H1 (cell line): ENCODE data around the gene PITPNC1. TPM values are rescaled to one million over a fixed set of nuclear protein-coding genes. Genes with fewer than 3 reads are reported as not detected.

Experiments used
- CTCF ChIA-PET: fragments of 300-600 bp; sonication (Branson Sonifier 250); formaldehyde crosslinking; loops from one replicate; lab custom pipeline; 2021; ENCODE audit not compliant: partially characterized antibody; lab: Charles Lee
- POLR2A ChIA-PET: fragments of 300-600 bp; sonication (Branson Sonifier 250); formaldehyde crosslinking; loops from one replicate; lab custom pipeline; 2021; ENCODE audit warnings: inconsistent platforms; ENCODE audit not compliant: partially characterized antibody; lab: Charles Lee
- DNase-seq, 2 experiments: peaks; one replicate each; pipeline versions ENCODE4 v3.0.0 to v3.0.0-alpha.2; 2010 to 2022; ENCODE audit warnings: low spot score in 2 of 2, low read depth in 1 of 2, mixed read lengths in 1 of 2
- FAIRE-seq: peaks from 2 replicates; lab custom pipeline; 2011; peaks lifted over from hg19 to GRCh38; lab: Jason Lieb, UNC
- H2AFZ ChIP-seq: 2 replicates; pipeline ENCODE4 v1.8.1; 2012; ENCODE audit warnings: low read length, inconsistent platforms
- H2AK5ac ChIP-seq: 2 replicates; pipeline ENCODE4 v1.6.1; 2013; ENCODE audit warnings: low read depth, low read length
- H2BK120ac ChIP-seq: replicated peaks from 2 replicates; pipeline ENCODE3; 2013; ENCODE audit warnings: low read depth, low read length, inconsistent platforms
- H2BK12ac ChIP-seq: 2 replicates; pipeline ENCODE4 v1.6.1; 2013; ENCODE audit warnings: low read depth, low read length
- H2BK15ac ChIP-seq: 2 replicates; pipeline ENCODE4 v1.6.1; 2013; ENCODE audit warnings: low read length
- H2BK20ac ChIP-seq: 2 replicates; pipeline ENCODE4 v1.6.1; 2013; ENCODE audit warnings: low read length
- H2BK5ac ChIP-seq: 2 replicates; pipeline ENCODE4 v1.6.1; 2013; ENCODE audit warnings: low read depth, low read length
- H3K14ac ChIP-seq: 2 replicates; pipeline ENCODE4 v1.6.1; 2013; ENCODE audit warnings: inconsistent platforms; ENCODE audit not compliant: insufficient read length
- H3K18ac ChIP-seq: 2 replicates; pipeline ENCODE4 v1.6.1; 2013; ENCODE audit warnings: low read length; ENCODE audit errors: extremely low read depth
- H3K23ac ChIP-seq: 2 replicates; pipeline ENCODE4 v1.6.1; 2013; ENCODE audit warnings: inconsistent platforms; ENCODE audit not compliant: insufficient read length
- H3K23me2 ChIP-seq: 2 replicates; pipeline ENCODE4 v1.6.1; 2013; ENCODE audit warnings: low read depth, low read length
- H3K27ac ChIP-seq: 2 replicates; pipeline ENCODE4 v1.6.1; 2011; ENCODE audit warnings: low read depth, low read length, inconsistent platforms
- H3K27me3 ChIP-seq, 4 experiments: replicated peaks in 1 of 4; 1 replicate in 1 of 4; 2 replicates in 3 of 4; pipeline versions ENCODE4 v1.6.1 to v1.8.1; 2011 to 2013; ENCODE audit warnings: low read length in 3 of 4, mild to moderate bottlenecking in 3 of 4, inconsistent platforms in 2 of 4, mixed read lengths in 2 of 4, moderate library complexity in 1 of 4; ENCODE audit not compliant: control insufficient read depth in 3 of 4, insufficient read depth in 3 of 4; ENCODE audit errors: extremely low read depth in 1 of 4
- H3K36me3 ChIP-seq, 4 experiments: 2 replicates each; pipeline versions ENCODE4 v1.6.1 to v1.8.1; 2011 to 2013; ENCODE audit warnings: mild to moderate bottlenecking in 4 of 4, low read length in 3 of 4, moderate library complexity in 2 of 4, control low read depth in 1 of 4, inconsistent platforms in 1 of 4; ENCODE audit not compliant: insufficient read depth in 4 of 4, control insufficient read depth in 2 of 4
- H3K4ac ChIP-seq: replicated peaks from 2 replicates; pipeline ENCODE3; 2013; ENCODE audit warnings: low read length, low read depth, mixed read lengths, inconsistent platforms; ENCODE audit not compliant: insufficient read length
- H3K4me1 ChIP-seq, 4 experiments: replicated peaks in 1 of 4; 1 replicate in 1 of 4; 2 replicates in 3 of 4; pipeline versions ENCODE4 v1.6.1 to v1.8.1; 2011 to 2013; ENCODE audit warnings: low read length in 3 of 4, inconsistent platforms in 2 of 4, mixed read lengths in 1 of 4; ENCODE audit not compliant: insufficient read depth in 4 of 4, control insufficient read depth in 3 of 4
- H3K4me2 ChIP-seq, 2 experiments: 2 replicates each; pipeline versions ENCODE4 v1.6.1 to v1.8.1; 2011 to 2013; ENCODE audit warnings: low read depth in 2 of 2, low read length in 2 of 2, control low read depth in 1 of 2, inconsistent platforms in 1 of 2, mild to moderate bottlenecking in 1 of 2; ENCODE audit not compliant: insufficient read depth in 1 of 2
- H3K4me3 ChIP-seq, 4 experiments: fragments of 200-600, 300-600 bp in 1 of 4; sonication (generic), shearing (Covaris generic), sonication (Bioruptor Twin) in 1 of 4; 2 replicates each; pipeline versions ENCODE4 v1.5.1 to v1.8.1; 2011 to 2016; ENCODE audit warnings: low read length in 4 of 4, low read depth in 3 of 4, control low read depth in 2 of 4, inconsistent platforms in 2 of 4, mild to moderate bottlenecking in 2 of 4, mixed read lengths in 1 of 4, moderate library complexity in 1 of 4; ENCODE audit not compliant: insufficient read depth in 2 of 4; ENCODE audit errors: extremely low read depth in 1 of 4
- H3K56ac ChIP-seq: replicated peaks from 2 replicates; pipeline ENCODE3; 2013; ENCODE audit warnings: low read depth, mild to moderate bottlenecking, mixed read lengths, low read length, inconsistent platforms; ENCODE audit not compliant: insufficient read length
- H3K79me1 ChIP-seq: 2 replicates; pipeline ENCODE4 v1.6.1; 2013; ENCODE audit warnings: low read depth, low read length, control low read depth
- H3K79me2 ChIP-seq, 2 experiments: 2 replicates each; pipeline versions ENCODE4 v1.6.1 to v1.8.1; 2012 to 2013; ENCODE audit warnings: low read length in 2 of 2, mild to moderate bottlenecking in 2 of 2, inconsistent platforms in 1 of 2; ENCODE audit not compliant: insufficient read depth in 2 of 2, control insufficient read depth in 1 of 2
- H3K9ac ChIP-seq, 4 experiments: replicated peaks in 1 of 4; 1 replicate in 1 of 4; 2 replicates in 3 of 4; pipeline versions ENCODE4 v1.6.1 to v1.8.1; 2011 to 2013; ENCODE audit warnings: low read depth in 3 of 4, low read length in 3 of 4, control low read depth in 2 of 4, mild to moderate bottlenecking in 2 of 4, moderate library complexity in 2 of 4, inconsistent platforms in 1 of 4; ENCODE audit errors: extremely low read depth in 1 of 4
- H3K9me3 ChIP-seq, 2 experiments: 2 replicates each; pipeline versions ENCODE4 v1.6.1 to v1.8.1; 2012 to 2013; ENCODE audit warnings: mild to moderate bottlenecking in 2 of 2, moderate library complexity in 2 of 2, control low read depth in 1 of 2, inconsistent platforms in 1 of 2, low read depth in 1 of 2, low read length in 1 of 2, mixed read lengths in 1 of 2; ENCODE audit not compliant: insufficient read depth in 2 of 2
- H4K20me1 ChIP-seq, 2 experiments: replicated peaks in 1 of 2; 2 replicates each; pipeline versions ENCODE3 to v1.8.1; 2011 to 2013; ENCODE audit warnings: inconsistent platforms in 2 of 2, low read length in 2 of 2, mild to moderate bottlenecking in 1 of 2; ENCODE audit not compliant: insufficient read depth in 2 of 2, control insufficient read depth in 1 of 2
- H4K5ac ChIP-seq: 2 replicates; pipeline ENCODE4 v1.6.1; 2013; ENCODE audit warnings: low read length, low read depth, mixed read lengths, inconsistent platforms; ENCODE audit not compliant: insufficient read length
- H4K8ac ChIP-seq: 2 replicates; pipeline ENCODE4 v1.8.0; 2013; ENCODE audit warnings: mild to moderate bottlenecking, moderate library complexity, low read length, inconsistent platforms; ENCODE audit not compliant: insufficient read depth; ENCODE audit errors: extremely low read depth
- H4K91ac ChIP-seq: replicated peaks from 2 replicates; pipeline ENCODE3; 2013; ENCODE audit warnings: low read length, mixed read lengths, inconsistent platforms; ENCODE audit not compliant: insufficient read length
- CBX8 ChIP-seq: fragments of 300-800, 300-1000 bp; sonication (generic); IDR thresholded peaks from 2 replicates; pipeline ENCODE4 v1.7.1; 2016; ENCODE audit warnings: low read depth, low read length, borderline replicate concordance
- WGBS, 2 experiments: shearing (Covaris generic) in 1 of 2; methylation state at CpG; one replicate each; pipeline versions ENCODE4 v1.1.6 to v1.1.7; 2013 to 2015; ENCODE audit warnings: low lambda C conversion rate in 2 of 2, mixed read lengths in 2 of 2, inconsistent platforms in 1 of 2, low coverage in 1 of 2, missing lambda C conversion rate in 1 of 2; ENCODE audit not compliant: insufficient replicate concordance in 2 of 2, insufficient coverage in 1 of 2, insufficient read length in 1 of 2; ENCODE audit errors: extremely low coverage in 1 of 2, missing lambda C conversion rate in 1 of 2; 5-methylcytosine and 5-hydroxymethylcytosine counted together
- polyA plus RNA-seq, 7 experiments: library from polyadenylated mRNA; depleted of rRNA in 3 of 7; stranded (reverse) in 5 of 7; unstranded in 2 of 7; fragments of >200 nt in 5 of 7; fragments of 200-250 nt in 2 of 7; gene quantifications; 1 replicate in 5 of 7; 2 replicates in 1 of 7; 4 replicates in 1 of 7; pipeline versions ENCODE4 v1.2.1 to v1.2.3, GENCODE V29; 2011 to 2013; ENCODE audit warnings: missing spikeins in 2 of 7, mixed read lengths in 2 of 7
- total RNA-seq: library from RNA; stranded (reverse); fragmentation: NEBNext Ultra II Directional; extraction: Animal tissue kit (Norgen Biotek cat#: 25700); gene quantifications from 2 replicates; pipeline ENCODE4 v1.2.1, GENCODE V29; 2021

PITPNC1 gene
- total and polyA plus RNA-seq, 2 of the 8 experiments (the other 6 are each of a cell fraction or from before 2014, with no cell fraction given) = 17.6 to 54.7 TPM

- Histone ChIP-seq H3K9ac (no peak overlapping the region), H4K8ac (no peak overlapping the region), H3K9me3 (no peaks in the 10 kb centered on the region), H3K27me3 (no peaks in the 10 kb centered on the region), H2BK20ac (no peak overlapping the region), H3K36me3 (no peaks in the 10 kb centered on the region), H4K5ac (no peak overlapping the region), H3K23ac (no peak overlapping the region), H2BK15ac (no peak overlapping the region), H3K4ac (no peak overlapping the region), H2BK5ac (no peak overlapping the region), H2BK120ac (no peak overlapping the region), H2AK5ac (no peak overlapping the region), H3K4me3 (no peak overlapping the region), H3K56ac (no peak overlapping the region), H3K23me2 (no peaks in the 10 kb centered on the region; the same call in 1 of the 2 replicates), H3K18ac (no peak overlapping the region), H2AFZ (no peak overlapping the region), H3K79me2 (peaks cover 3 to 73% of the 10 kb centered on the region in 2 experiments; a peak in 2 of 4 replicates), H3K79me1 (peaks cover 5% of the 10 kb centered on the region), H3K27ac (no peak overlapping the region), H2BK12ac (no peak overlapping the region), H3K14ac (no peak overlapping the region), H3K4me1 (peaks cover 7 to 17% (median 11%) of the 10 kb centered on the region in 4 experiments), H4K91ac (no peak overlapping the region), H3K4me2 (no peak overlapping the region), H4K20me1 (no peaks in the 10 kb centered on the region)
- ChIA-PET POLR2A (interaction anchor here (0.6 kb wide), 1 partner anchor 21 kb away, joined by 3 read pairs; no protein-coding TSS in a partner anchor), CTCF (interaction anchor here (0.7 to 1.6 kb wide), 5 partner anchors 16 to 119 kb away, joined by 3 to 6 read pairs (median 3); no protein-coding TSS in a partner anchor)
- no peak for FAIRE-seq
- whole genome bisulfite sequencing, 2 experiments = 93% methylated on average over 4 of the region's 4 CpGs; no CpG with 5 or more reads in 1 of the 2 experiments
- DNase-seq = no peak
- TF ChIP-seq CBX8 = no peak
Measured at GRCh38 chr17:67493812-67494211, 116.7 kb downstream of the PITPNC1 start.
